Measurements from ENCODE around the gene ACVR2B.

The ACVR2B gene

GRCh38 chr3:38536671-38537070, 83.0 kb downstream of the ACVR2B start:
- Histone ChIP-seq H3K9me3 (ENCODE audit: control insufficient read depth in 1 of 2, low read length in 2 of 2) (no peaks in the 10 kb centered on the region), H3K4me1 (ENCODE audit: control insufficient read depth in 1 of 2, insufficient read depth in 2 of 2, low read length in 2 of 2) (no peaks in the 10 kb centered on the region), H3K27me3 (ENCODE audit: low read depth, low read length) (no peaks in the 10 kb centered on the region), H3K36me3 (ENCODE audit: control insufficient read depth in 1 of 2, insufficient read depth in 2 of 2, low read length in 2 of 2) (peaks cover 0 to 12% of the 10 kb centered on the region in 2 donors), H3K4me3 (ENCODE audit: low read depth in 1 of 2, low read length in 2 of 2) (no peak overlapping the region), H3K27ac (ENCODE audit: low read length) (no peak overlapping the region)

GRCh38 chr3:38538773-38539353, 85.2 kb downstream of the ACVR2B start:
- H3K4me3 ChIP-seq (ENCODE audit: low read depth in 1 of 2, low read length in 2 of 2): no peak overlapping the region
- no peaks in the 10 kb centered on the region for H3K9me3 ChIP-seq (ENCODE audit: control insufficient read depth in 1 of 2, low read length in 2 of 2)

GRCh38 chr3:38541806-38542205, 88.1 kb downstream of the ACVR2B start:
- Histone ChIP-seq H3K4me1 (ENCODE audit: control insufficient read depth in 1 of 2, insufficient read depth in 2 of 2, low read length in 2 of 2) (no peaks in the 10 kb centered on the region), H3K27me3 (ENCODE audit: low read depth, low read length) (no peaks in the 10 kb centered on the region), H3K4me3 (ENCODE audit: low read depth in 1 of 2, low read length in 2 of 2) (no peak overlapping the region), H3K9me3 (ENCODE audit: control insufficient read depth in 1 of 2, low read length in 2 of 2) (no peaks in the 10 kb centered on the region), H3K36me3 (ENCODE audit: control insufficient read depth in 1 of 2, insufficient read depth in 2 of 2, low read length in 2 of 2) (no peaks in the 10 kb centered on the region), H3K27ac (ENCODE audit: low read length) (no peak overlapping the region)

More at GRCh38 chr3:38538773-38539353, 85.2 kb downstream of the ACVR2B start:
- Histone ChIP-seq H3K36me3 (ENCODE audit: control insufficient read depth in 1 of 2, insufficient read depth in 2 of 2, low read length in 2 of 2) (peaks cover 0 to 8% of the 10 kb centered on the region in 2 donors), H3K27me3 (ENCODE audit: low read depth, low read length) (no peaks in the 10 kb centered on the region), H3K4me1 (ENCODE audit: control insufficient read depth in 1 of 2, insufficient read depth in 2 of 2, low read length in 2 of 2) (no peaks in the 10 kb centered on the region), H3K27ac (ENCODE audit: low read length) (no peak overlapping the region)

Data from muscle layer of duodenum (tissue), 2 donors.